Endothelial cell of umbilical vein (primary cell): Measurements from ENCODE around the gene GPS1. TPM values are rescaled to one million over a fixed set of nuclear protein-coding genes. Genes with fewer than 3 reads are reported as not detected.

Experiments
- BruUV-seq: library from RNA; stranded (reverse); fragments of 400-500 nt; replicated peaks from 2 replicates; lab custom pipeline; 2021; lab: Mats Ljungman, UMichigan
- CTCF ChIA-PET: fragments of 300-600, 350-600 bp; sonication (Branson Sonifier 250); formaldehyde crosslinking; loops from one replicate; lab custom pipeline; 2021; ENCODE audit warnings: antibody characterized with exemption, inconsistent platforms; lab: Charles Lee
- POLR2A ChIA-PET: fragments of 300-600, 350-600 bp; sonication (Branson Sonifier 250); formaldehyde crosslinking; loops from one replicate; lab custom pipeline; 2021; ENCODE audit warnings: antibody characterized with exemption, inconsistent platforms; lab: Charles Lee
- DNase-seq: peaks from one replicate; pipeline ENCODE4 v3.0.0-alpha.2; 2011; ENCODE audit warnings: low read depth, low spot score
- FAIRE-seq: peaks from 2 replicates; lab custom pipeline; 2011; peaks lifted over from hg19 to GRCh38; lab: Jason Lieb, UNC
- H2AFZ ChIP-seq: 2 replicates; pipeline ENCODE4 v1.6.0; 2012; ENCODE audit warnings: low read depth, low read length, control low read depth, inconsistent platforms
- H3K27ac ChIP-seq: 2 replicates; pipeline ENCODE4 v1.5.1; 2011; ENCODE audit warnings: low read depth, mild to moderate bottlenecking, control low read depth, low read length, moderate library complexity; ENCODE audit not compliant: insufficient read depth
- H3K27me3 ChIP-seq, 2 experiments: 2 replicates each; pipeline versions ENCODE4 v1.6.0 to v1.6.1; 2011; ENCODE audit warnings: low read length in 2 of 2, mixed read lengths in 1 of 2; ENCODE audit not compliant: control insufficient read depth in 2 of 2, insufficient read depth in 2 of 2
- H3K36me3 ChIP-seq, 2 experiments: 2 replicates in 1 of 2; 3 replicates in 1 of 2; pipeline ENCODE4 v1.5.1; 2011; ENCODE audit warnings: low read length in 2 of 2, mild to moderate bottlenecking in 1 of 2, moderate library complexity in 1 of 2; ENCODE audit not compliant: control insufficient read depth in 2 of 2, insufficient read depth in 2 of 2; ENCODE audit errors: extremely low read depth in 1 of 2
- H3K4me1 ChIP-seq: 3 replicates; pipeline ENCODE4 v1.5.1; 2011; ENCODE audit warnings: mild to moderate bottlenecking, low read length; ENCODE audit not compliant: control insufficient read depth, insufficient read depth; ENCODE audit errors: extremely low read depth
- H3K4me2 ChIP-seq: 2 replicates; pipeline ENCODE4 v1.6.1; 2011; ENCODE audit warnings: low read length, control low read depth, mixed read lengths; ENCODE audit not compliant: insufficient read depth
- H3K4me3 ChIP-seq, 3 experiments: fragments of 200-600 bp in 1 of 3; sonication (generic), shearing (Covaris generic) in 1 of 3; replicated peaks in 1 of 3; 2 replicates each; pipeline ENCODE4 v1.5.1; 2011 to 2016; ENCODE audit warnings: control low read depth in 3 of 3, low read length in 3 of 3, mild to moderate bottlenecking in 2 of 3, inconsistent platforms in 1 of 3, low read depth in 1 of 3, moderate library complexity in 1 of 3; ENCODE audit not compliant: insufficient read depth in 1 of 3
- H3K79me2 ChIP-seq: 2 replicates; pipeline ENCODE4 v1.6.0; 2012; ENCODE audit warnings: low read length, inconsistent platforms; ENCODE audit not compliant: control insufficient read depth, insufficient read depth
- H3K9ac ChIP-seq: replicated peaks from 2 replicates; pipeline ENCODE3; 2011; ENCODE audit warnings: low read length, control low read depth; ENCODE audit not compliant: insufficient read depth; ENCODE audit errors: extremely low read depth
- H3K9me1 ChIP-seq: replicated peaks from 3 replicates; pipeline ENCODE4 v1.6.0; 2011; ENCODE audit warnings: mild to moderate bottlenecking, low read length; ENCODE audit not compliant: control insufficient read depth, insufficient read depth; ENCODE audit errors: extremely low read depth
- H3K9me3 ChIP-seq: replicated peaks from 2 replicates; pipeline ENCODE4 v1.5.1; 2012; ENCODE audit warnings: low read length, inconsistent platforms; ENCODE audit not compliant: control insufficient read depth, insufficient read depth
- H4K20me1 ChIP-seq: replicated peaks from 2 replicates; pipeline ENCODE3; 2011; ENCODE audit warnings: mild to moderate bottlenecking, low read length; ENCODE audit not compliant: control insufficient read depth, insufficient read depth; ENCODE audit errors: extremely low read depth
- CTCF ChIP-seq, 2 donors: IDR thresholded peaks; 1 replicate in 1 of 2; 2 replicates in 1 of 2; pipeline ENCODE4 v1.5.1; 2011; ENCODE audit warnings: low read length in 2 of 2, mild to moderate bottlenecking in 2 of 2, moderate library complexity in 2 of 2, control low read depth in 1 of 2, inconsistent platforms in 1 of 2, low read depth in 1 of 2; ENCODE audit not compliant: insufficient read depth in 1 of 2; ENCODE audit errors: extremely low read depth in 1 of 2
- FOS ChIP-seq: IDR thresholded peaks from 2 replicates; pipeline ENCODE4 v1.6.1; 2011; ENCODE audit warnings: mild to moderate bottlenecking, low read length, moderate library complexity, borderline replicate concordance; ENCODE audit not compliant: insufficient read depth
- GATA2 ChIP-seq: IDR thresholded peaks from 2 replicates; pipeline ENCODE4 v1.7.0; 2011; ENCODE audit warnings: low read depth, mild to moderate bottlenecking, moderate library complexity, mixed read lengths, low read length; ENCODE audit not compliant: insufficient read length, insufficient read depth
- JUN ChIP-seq: IDR thresholded peaks from 2 replicates; pipeline ENCODE4 v1.6.1; 2011; ENCODE audit warnings: borderline replicate concordance, low read depth; ENCODE audit not compliant: insufficient read length, insufficient read depth
- MAX ChIP-seq: IDR thresholded peaks from 2 replicates; pipeline ENCODE4 v1.6.1; 2011; ENCODE audit not compliant: insufficient read depth, insufficient read length
- MYC ChIP-seq: IDR thresholded peaks from one replicate; pipeline ENCODE4 v1.6.1; 2011; ENCODE audit warnings: mild to moderate bottlenecking, low read depth, low read length
- POLR2A ChIP-seq: IDR thresholded peaks from 2 replicates; pipeline ENCODE4 v1.6.1; 2012; ENCODE audit warnings: low read depth, mild to moderate bottlenecking, control low read depth, low read length
- POLR2AphosphoS5 ChIP-seq: IDR thresholded peaks from 2 replicates; pipeline ENCODE4 v1.6.1; 2012; ENCODE audit warnings: low read depth, mild to moderate bottlenecking, control low read depth, low read length, moderate library complexity; ENCODE audit not compliant: insufficient read depth
- dilution Hi-C: fragments of 300-500 bp; cut with MboI; formaldehyde crosslinking; loops from one replicate; pipeline ENCODE4 v1.15.0; 2019; ENCODE audit warnings: low sequenced_read_pairs; ENCODE audit not compliant: extremely low pct_ligation_motif_present
- intact Hi-C: fragments of 100-400 bp; cut with micrococcal nuclease; formaldehyde crosslinking; loops from one replicate; pipeline ENCODE4 v1.10.0; 2022
- polyA plus RNA-seq, 4 experiments: library from polyadenylated mRNA; depleted of rRNA in 3 of 4; stranded (reverse) in 3 of 4; unstranded in 1 of 4; fragments of >200 nt; gene quantifications; 2 replicates each; pipeline versions ENCODE4 v1.2.1 to v1.2.3, GENCODE V29; 2011 to 2012; ENCODE audit warnings: missing spikeins in 1 of 4
- total RNA-seq: library from RNA; stranded (reverse); gene quantifications from 2 replicates; pipeline ENCODE4 v1.2.3, GENCODE V29; 2021

The GPS1 gene
- total and polyA plus RNA-seq, 2 donors (not counting 3 experiments of a cell fraction or from before 2014, with no cell fraction given): 116 to 178 TPM

GRCh38 chr17:82059272-82060000 is 7.7 kb downstream of the GPS1 start:
- no peaks in the 10 kb centered on the region for H3K79me2 ChIP-seq
- CTCF ChIA-PET: no interaction called here
- H3K9me3 ChIP-seq: no peaks in the 10 kb centered on the region
- intact Hi-C loops: no loop called here
- dilution Hi-C loops: no loop called here
- H3K9ac ChIP-seq: no peak overlapping the region
- H3K9me1 ChIP-seq: no peaks in the 10 kb centered on the region
- peaks cover under 1% of the 10 kb centered on the region for H3K4me1 ChIP-seq
- no peak overlapping the region for H2AFZ ChIP-seq
- no TSS peak for BruUV-seq
- H4K20me1 ChIP-seq: no peaks in the 10 kb centered on the region
- FAIRE-seq (no peak), DNase-seq (no peak)
- no peak overlapping the region for H3K4me2 ChIP-seq
- no peak overlapping the region for H3K27ac ChIP-seq
- POLR2A ChIA-PET: no interaction called here
- peaks cover 12 to 52% of the 10 kb centered on the region in 2 experiments for H3K36me3 ChIP-seq
- TF ChIP-seq MAX (no peak), POLR2A (no peak), GATA2 (no peak), MYC (no peak), JUN (no peak), FOS (no peak), CTCF (IDR thresholded peaks at IDR 0.05; ENCODE audit: extremely low read depth in 1 of 2, insufficient read depth in 1 of 2, low read depth in 1 of 2, low read length in 2 of 2) (no peak), POLR2AphosphoS5 (no peak)
- no peak overlapping the region for H3K4me3 ChIP-seq
- H3K27me3 ChIP-seq: no peaks in the 10 kb centered on the region
